Measurements from ENCODE around the gene PSME3. TPM values are rescaled to one million over a fixed set of nuclear protein-coding genes. Genes with fewer than 3 reads are reported as not detected.

Gene PSME3
- total and polyA plus RNA-seq, 2 of the 13 experiments (the other 11 are each of a cell fraction or from before 2014, with no cell fraction given) = 66.3 to 135 TPM

GRCh38 chr17:42865638-42866094, 32.5 kb downstream of the PSME3 start (continued):
- no peak for TF ChIP-seq ZBTB49 (CRISPR knock-in tag; IDR thresholded peaks at IDR 0.05; ENCODE audit: borderline replicate concordance)
- 0 out of 2 replicates have a peak, but pooled peaks have one; percentile 33 for TF ChIP-seq MYPOP (CRISPR knock-in tag; IDR thresholded peaks at IDR 0.05)
- peak; percentile 82 for TF ChIP-seq HDAC2 (CRISPR knock-in tag; IDR thresholded peaks at IDR 0.05)
- TF ChIP-seq MTERF4 (CRISPR knock-in tag; IDR thresholded peaks at IDR 0.05) = 0 out of 2 replicates have a peak, but pooled peaks have one; percentile 51
- TF ChIP-seq GATAD2A (CRISPR knock-in tag; IDR thresholded peaks at IDR 0.05) = peak; percentile 89
- peak; percentile 35; the same call in 1 of the 2 replicates for TF ChIP-seq SP4 (CRISPR knock-in tag; IDR thresholded peaks at IDR 0.05)
- TF ChIP-seq FOXO4 (CRISPR knock-in tag; conservative IDR thresholded peaks at IDR 0.05) = peak; percentile 96; the same call in 1 of the 2 replicates
- TF ChIP-seq NFKB2 (CRISPR knock-in tag; IDR thresholded peaks at IDR 0.05; ENCODE audit: borderline replicate concordance) = no peak
- TF ChIP-seq CBX2 (IDR thresholded peaks at IDR 0.05; ENCODE audit: low read depth, low read length) = no peak
- no peak for TF ChIP-seq CBX2 (CRISPR knock-in tag; IDR thresholded peaks at IDR 0.05; ENCODE audit: low read depth)
- TF ChIP-seq ATF3 (CRISPR knock-in tag; IDR thresholded peaks at IDR 0.05) = no peak
- peak; percentile 86 for TF ChIP-seq PAXIP1 (CRISPR knock-in tag; conservative IDR thresholded peaks at IDR 0.05)
- TF ChIP-seq STAT6 (CRISPR knock-in tag; IDR thresholded peaks at IDR 0.05; ENCODE audit: borderline replicate concordance) = 0 out of 2 replicates have a peak, but pooled peaks have one; percentile 45
- TF ChIP-seq ZSCAN29 (CRISPR knock-in tag; conservative IDR thresholded peaks at IDR 0.05) = 0 out of 2 replicates have a peak, but pooled peaks have one; percentile 4

Data from HepG2 (cell line).